Activated CD4-positive, alpha-beta T cell treated with anti-CD3 and anti-CD28 coated beads, Interleukin-2, amount 10 ng/mL, durations not matched to agents 7 days and 5 days (primary cell): ENCODE data around the gene NPAS3. TPM values are rescaled to one million over a fixed set of nuclear protein-coding genes. Genes with fewer than 3 reads are reported as not detected.

Source experiments
- CTCF ChIA-PET: fragments of 350-600 bp; sonication (Branson Sonifier 250); formaldehyde crosslinking; loops from one replicate; lab custom pipeline; 2021; ENCODE audit warnings: antibody characterized with exemption; lab: Charles Lee
- POLR2A ChIA-PET: fragments of 350-600 bp; sonication (Branson Sonifier 250); formaldehyde crosslinking; loops from one replicate; lab custom pipeline; 2021; ENCODE audit warnings: antibody characterized with exemption; lab: Charles Lee
- DNase-seq: peaks from one replicate; pipeline ENCODE4 v3.0.0-alpha.2; 2020
- H3K27ac Mint-ChIP-seq: one replicate; pipeline ENCODE4 v1.8.0; 2021; ENCODE audit warnings: mild to moderate bottlenecking, moderate library complexity, mixed read lengths
- H3K27me3 Mint-ChIP-seq: one replicate; pipeline ENCODE4 v1.8.0; 2021; ENCODE audit warnings: mixed read lengths
- H3K36me3 Mint-ChIP-seq: one replicate; pipeline ENCODE4 v1.8.0; 2021; ENCODE audit warnings: low read depth, mixed read lengths
- H3K4me1 Mint-ChIP-seq: one replicate; pipeline ENCODE4 v1.8.0; 2021; ENCODE audit warnings: mixed read lengths
- H3K4me3 Mint-ChIP-seq: one replicate; pipeline ENCODE4 v1.8.0; 2021; ENCODE audit warnings: mild to moderate bottlenecking, moderate library complexity, mixed read lengths
- H3K9me3 Mint-ChIP-seq: one replicate; pipeline ENCODE4 v1.8.0; 2021; ENCODE audit warnings: mixed read lengths
- total RNA-seq, 2 experiments: library from RNA; stranded (reverse); gene quantifications; one replicate each; pipeline ENCODE4 v1.2.3, GENCODE V29; 2021

The NPAS3 gene
- total RNA-seq, 2 experiments from 2014 or later = not detected

- no peaks in the 10 kb centered on the region for H3K4me1 Mint-ChIP-seq
- no peak for DNase-seq
- ChIA-PET CTCF (no interaction called here), POLR2A (no interaction called here)
- H3K4me3 Mint-ChIP-seq = no peak overlapping the region
- H3K9me3 Mint-ChIP-seq = no peaks in the 10 kb centered on the region
- no peak overlapping the region for H3K27ac Mint-ChIP-seq
- H3K36me3 Mint-ChIP-seq = no peaks in the 10 kb centered on the region
- H3K27me3 Mint-ChIP-seq = peaks cover 12% of the 10 kb centered on the region
These were observed 823.6 kb downstream of the NPAS3 start for GRCh38 chr14:33762161-33762851.

GRCh38 chr14:33764876-33765650 is 826.4 kb downstream of the NPAS3 start:
- ChIA-PET POLR2A (no interaction called here), CTCF (interaction anchor here (0.7 kb wide), 1 partner anchor 12 kb away, joined by 3 read pairs; no protein-coding TSS in a partner anchor)
- DNase-seq = no peak
- no peaks in the 10 kb centered on the region for H3K4me1 Mint-ChIP-seq
- H3K4me3 Mint-ChIP-seq = no peak overlapping the region
- H3K9me3 Mint-ChIP-seq = no peaks in the 10 kb centered on the region
- peaks cover 12% of the 10 kb centered on the region for H3K27me3 Mint-ChIP-seq
- no peaks in the 10 kb centered on the region for H3K36me3 Mint-ChIP-seq
- no peak overlapping the region for H3K27ac Mint-ChIP-seq

GRCh38 chr14:33767586-33768457 is 829.1 kb downstream of the NPAS3 start:
- ChIA-PET POLR2A (no interaction called here), CTCF (interaction anchor here (0.6 kb wide), 1 partner anchor 616 kb away, joined by 5 read pairs; no protein-coding TSS in a partner anchor)
- no peak for DNase-seq
- H3K27ac Mint-ChIP-seq = no peak overlapping the region
- H3K4me3 Mint-ChIP-seq = no peak overlapping the region
- peaks cover 5% of the 10 kb centered on the region for H3K27me3 Mint-ChIP-seq
- no peaks in the 10 kb centered on the region for H3K9me3 Mint-ChIP-seq
- no peaks in the 10 kb centered on the region for H3K4me1 Mint-ChIP-seq
- no peaks in the 10 kb centered on the region for H3K36me3 Mint-ChIP-seq

- Mint-ChIP-seq H3K4me1 (no peaks in the 10 kb centered on the region), H3K9me3 (no peaks in the 10 kb centered on the region), H3K4me3 (no peak overlapping the region), H3K27ac (no peak overlapping the region), H3K27me3 (peaks cover 5% of the 10 kb centered on the region), H3K36me3 (no peaks in the 10 kb centered on the region)
- CTCF ChIA-PET = no interaction called here
- no peak for DNase-seq
- POLR2A ChIA-PET = no interaction called here
These were observed 829.8 kb downstream of the NPAS3 start for GRCh38 chr14:33768458-33768830.

- no peak for DNase-seq
- H3K9me3 Mint-ChIP-seq = no peaks in the 10 kb centered on the region
- ChIA-PET POLR2A (interaction anchor here (1.3 kb wide), 1 partner anchor 553 kb away, joined by 3 read pairs; no protein-coding TSS in a partner anchor), CTCF (no interaction called here)
- H3K27ac Mint-ChIP-seq = no peak overlapping the region
- no peak overlapping the region for H3K4me3 Mint-ChIP-seq
- no peaks in the 10 kb centered on the region for H3K4me1 Mint-ChIP-seq
- H3K27me3 Mint-ChIP-seq = peaks cover 4% of the 10 kb centered on the region
- H3K36me3 Mint-ChIP-seq = no peaks in the 10 kb centered on the region
These were observed 834.7 kb downstream of the NPAS3 start for GRCh38 chr14:33773205-33774030.

- no peaks in the 10 kb centered on the region for H3K36me3 Mint-ChIP-seq
- CTCF ChIA-PET = no interaction called here
- no peaks in the 10 kb centered on the region for H3K9me3 Mint-ChIP-seq
These were observed 835.5 kb downstream of the NPAS3 start for GRCh38 chr14:33774161-33774560.

GRCh38 chr14:33774723-33775470 is 836.2 kb downstream of the NPAS3 start:
- H3K9me3 Mint-ChIP-seq = no peaks in the 10 kb centered on the region
- no peak for DNase-seq
- no peak overlapping the region for H3K27ac Mint-ChIP-seq
- ChIA-PET POLR2A (no interaction called here), CTCF (interaction anchor here (1.2 kb wide), 1 partner anchor 14 kb away, joined by 3 read pairs; no protein-coding TSS in a partner anchor)
- H3K27me3 Mint-ChIP-seq = no peaks in the 10 kb centered on the region
- no peak overlapping the region for H3K4me3 Mint-ChIP-seq
- no peaks in the 10 kb centered on the region for H3K4me1 Mint-ChIP-seq
- no peaks in the 10 kb centered on the region for H3K36me3 Mint-ChIP-seq

More at GRCh38 chr14:33774161-33774560, 835.5 kb downstream of the NPAS3 start:
- H3K27ac Mint-ChIP-seq = no peak overlapping the region
- no peak for DNase-seq
- peaks cover 3% of the 10 kb centered on the region for H3K27me3 Mint-ChIP-seq
- H3K4me1 Mint-ChIP-seq = no peaks in the 10 kb centered on the region
- POLR2A ChIA-PET = no interaction called here
- H3K4me3 Mint-ChIP-seq = no peak overlapping the region

- no peaks in the 10 kb centered on the region for H3K36me3 Mint-ChIP-seq
- ChIA-PET CTCF (no interaction called here), POLR2A (no interaction called here)
- no peaks in the 10 kb centered on the region for H3K4me1 Mint-ChIP-seq
- DNase-seq = no peak
- no peaks in the 10 kb centered on the region for H3K9me3 Mint-ChIP-seq
- H3K27me3 Mint-ChIP-seq = no peaks in the 10 kb centered on the region
- no peak overlapping the region for H3K4me3 Mint-ChIP-seq
- no peak overlapping the region for H3K27ac Mint-ChIP-seq
These were observed 838.2 kb downstream of the NPAS3 start for GRCh38 chr14:33776871-33777270.

GRCh38 chr14:33777681-33778080 is 839.0 kb downstream of the NPAS3 start:
- Mint-ChIP-seq H3K4me1 (no peaks in the 10 kb centered on the region), H3K9me3 (no peaks in the 10 kb centered on the region), H3K36me3 (no peaks in the 10 kb centered on the region), H3K27me3 (no peaks in the 10 kb centered on the region), H3K27ac (no peak overlapping the region), H3K4me3 (no peak overlapping the region)
- POLR2A ChIA-PET = no interaction called here
- no peak for DNase-seq
- CTCF ChIA-PET = no interaction called here

- ChIA-PET CTCF (no interaction called here), POLR2A (no interaction called here)
- Mint-ChIP-seq H3K4me1 (no peaks in the 10 kb centered on the region), H3K36me3 (no peaks in the 10 kb centered on the region), H3K4me3 (no peak overlapping the region), H3K27ac (no peak overlapping the region), H3K27me3 (peaks cover 6% of the 10 kb centered on the region), H3K9me3 (no peaks in the 10 kb centered on the region)
- no peak for DNase-seq
These were observed 841.4 kb downstream of the NPAS3 start for GRCh38 chr14:33780035-33780434.

- CTCF ChIA-PET = no interaction called here
These were observed 842.6 kb downstream of the NPAS3 start for GRCh38 chr14:33781236-33781635.

More at GRCh38 chr14:33781236-33781635, 842.6 kb downstream of the NPAS3 start:
- no peak overlapping the region for H3K4me3 Mint-ChIP-seq
- no peaks in the 10 kb centered on the region for H3K4me1 Mint-ChIP-seq
- no peaks in the 10 kb centered on the region for H3K9me3 Mint-ChIP-seq
- no peaks in the 10 kb centered on the region for H3K36me3 Mint-ChIP-seq
- no peak for DNase-seq
- no peak overlapping the region for H3K27ac Mint-ChIP-seq
- POLR2A ChIA-PET = no interaction called here
- peaks cover 6% of the 10 kb centered on the region for H3K27me3 Mint-ChIP-seq
